GM21737 (cell line): ENCODE data around the gene TBK1.

ENCODE experiments used
- ATAC-seq: cut with Tn5 transposase; IDR thresholded peaks from one replicate; pipeline ENCODE4 v1.9.1; 2021; ENCODE audit warnings: mild to moderate bottlenecking, moderate library complexity; ENCODE audit not compliant: unreplicated experiment

Gene TBK1

DNA sequence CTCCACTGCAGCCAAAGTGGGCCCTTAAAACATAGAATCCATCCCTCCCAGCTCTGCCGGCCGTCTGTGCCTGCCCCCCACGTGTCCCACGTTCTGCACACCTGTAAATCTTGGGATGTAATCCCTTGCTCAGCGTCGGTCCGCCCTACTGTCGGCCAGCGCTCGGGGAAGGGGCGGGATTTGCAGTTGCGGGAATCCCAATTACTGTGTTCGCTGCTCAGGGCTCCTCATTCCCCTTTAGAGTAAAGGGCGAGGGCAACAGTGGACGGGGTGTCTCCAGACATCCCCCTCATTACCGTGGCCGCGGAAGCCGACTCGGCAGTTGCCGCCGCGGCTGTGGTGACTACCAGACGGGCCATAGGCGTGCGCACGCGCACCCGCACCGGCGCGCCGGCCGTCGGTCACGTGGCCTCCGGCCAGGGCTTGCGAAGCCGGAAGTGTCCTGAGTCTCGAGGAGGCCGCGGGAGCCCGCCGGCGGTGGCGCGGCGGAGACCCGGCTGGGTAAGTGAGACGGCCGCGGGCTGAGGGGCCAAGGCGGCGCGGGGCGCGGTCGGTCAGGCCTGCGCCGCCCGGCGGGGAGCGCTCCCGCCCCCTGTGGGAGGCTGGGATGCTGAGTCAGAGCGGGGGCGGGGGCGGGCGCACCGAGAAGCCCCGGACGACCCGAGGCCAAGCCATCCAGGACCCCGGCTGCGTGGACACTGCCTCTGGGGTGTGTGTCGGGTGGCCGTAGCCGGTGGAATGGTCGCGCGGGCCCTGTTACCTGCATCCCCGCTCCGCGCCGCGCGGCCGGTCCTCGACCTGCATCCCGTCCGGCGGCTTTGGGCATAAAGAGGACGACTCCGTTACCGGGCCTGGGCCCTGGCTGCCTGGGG, at the start of gene TBK1:
TBK1 (plus strand) TSS at position 434 of the 872 bp plus-strand sequence. CDS start 3,751 bp downstream, outside the sequence.
- peak; percentile 91 for ATAC-seq

DNA sequence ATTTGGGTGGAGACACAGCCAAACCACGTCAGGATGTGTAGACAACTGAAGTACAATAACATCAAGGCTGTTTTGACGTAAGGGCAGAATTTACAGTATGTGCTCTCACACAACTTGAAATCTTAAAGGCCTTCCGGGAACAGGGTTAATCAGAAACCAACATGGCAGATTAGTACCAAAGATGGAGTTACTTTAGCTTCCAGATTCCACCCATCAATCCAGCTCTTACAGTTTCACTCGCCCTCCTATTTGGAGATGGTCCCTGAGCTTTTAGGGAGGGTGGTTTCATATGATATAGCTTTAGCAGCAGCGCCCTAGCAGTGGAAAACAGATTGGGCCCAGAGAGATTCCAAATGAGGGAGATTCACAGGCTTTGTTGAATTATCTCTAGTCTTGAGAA, 49.7 kb upstream of the TBK1 start:
- ATAC-seq, result no peak

DNA sequence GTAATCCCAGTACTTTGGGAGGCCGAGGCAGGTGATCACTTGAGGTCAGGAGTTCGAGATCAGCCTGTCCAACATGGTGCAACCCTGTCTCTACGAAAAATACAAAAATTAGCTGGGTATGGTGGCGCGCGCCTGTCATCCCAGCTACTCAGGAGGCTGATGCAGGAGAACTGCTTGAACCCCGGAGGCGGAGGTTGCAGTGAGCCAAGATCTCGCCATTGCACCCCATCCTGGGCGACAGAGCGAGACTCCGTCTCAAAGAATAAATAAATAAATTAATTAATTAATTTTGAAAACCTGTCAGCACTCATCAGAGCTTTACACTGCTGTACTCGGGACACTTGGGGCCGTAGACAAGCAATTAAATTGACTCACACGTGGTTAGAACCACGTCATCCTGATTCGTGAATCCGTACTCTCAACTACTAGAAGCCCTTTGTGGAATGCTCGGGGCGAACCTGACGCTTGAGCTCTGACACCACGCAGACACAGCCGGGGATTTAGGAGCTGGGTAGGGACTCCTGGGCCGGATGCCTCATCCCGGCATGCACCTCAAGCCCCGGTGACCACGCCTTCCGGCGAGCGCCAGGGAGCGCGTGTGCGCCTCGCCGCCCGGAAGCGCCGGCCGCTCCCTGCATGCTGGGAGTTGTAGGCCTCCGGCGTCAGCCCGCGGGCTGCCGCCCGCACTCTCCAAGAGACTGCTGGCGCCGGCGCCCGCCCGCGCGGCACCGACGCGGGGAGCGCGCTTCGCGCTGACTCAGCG, 48.0 kb upstream of the TBK1 start, which contains the start of gene XPOT:
XPOT (plus strand) TSS at position 686 of the 763 bp plus-strand sequence. CDS start 5,644 bp downstream, outside the sequence.
- peak; percentile 95 for ATAC-seq

DNA sequence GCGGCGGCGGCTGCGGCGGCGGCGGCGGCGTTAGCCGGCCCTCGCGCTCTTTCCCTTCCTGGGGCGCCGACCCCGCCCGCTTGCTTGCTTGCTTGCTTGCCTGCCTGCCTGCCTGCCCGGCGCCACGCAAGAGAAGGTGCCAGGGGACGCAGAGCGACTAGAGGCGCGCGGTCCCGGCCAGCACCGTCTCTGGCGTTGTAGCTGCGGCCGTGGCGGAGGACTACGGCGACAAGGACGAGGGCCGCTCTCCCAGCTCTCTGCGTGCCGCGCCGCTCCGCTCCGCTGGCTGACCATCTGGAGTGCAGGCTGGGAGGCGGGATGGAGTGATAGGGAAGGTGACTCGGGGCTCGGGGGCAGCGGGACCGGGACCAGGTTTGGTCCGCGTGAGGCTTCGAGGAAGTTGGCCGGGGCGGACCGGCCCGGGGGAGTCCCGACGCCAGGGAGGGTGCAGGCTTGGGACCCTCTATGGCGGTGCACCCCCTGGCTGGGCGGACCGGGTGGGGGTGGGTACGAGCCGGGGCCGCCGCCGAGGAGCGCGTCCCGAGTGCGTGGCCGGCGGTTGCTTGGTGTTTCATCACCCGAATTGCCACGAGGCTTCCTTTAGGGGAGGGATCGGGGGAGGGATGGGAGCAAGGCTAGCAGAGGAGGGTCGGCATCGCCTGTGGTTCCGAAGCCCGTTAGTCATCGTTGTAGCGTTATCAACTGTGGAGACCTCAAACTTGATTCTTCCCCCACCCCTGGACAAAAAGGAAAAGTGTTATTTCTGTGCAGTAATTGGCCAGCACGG, 47.3 kb upstream of the TBK1 start:
- ATAC-seq, result peak; percentile 2

DNA sequence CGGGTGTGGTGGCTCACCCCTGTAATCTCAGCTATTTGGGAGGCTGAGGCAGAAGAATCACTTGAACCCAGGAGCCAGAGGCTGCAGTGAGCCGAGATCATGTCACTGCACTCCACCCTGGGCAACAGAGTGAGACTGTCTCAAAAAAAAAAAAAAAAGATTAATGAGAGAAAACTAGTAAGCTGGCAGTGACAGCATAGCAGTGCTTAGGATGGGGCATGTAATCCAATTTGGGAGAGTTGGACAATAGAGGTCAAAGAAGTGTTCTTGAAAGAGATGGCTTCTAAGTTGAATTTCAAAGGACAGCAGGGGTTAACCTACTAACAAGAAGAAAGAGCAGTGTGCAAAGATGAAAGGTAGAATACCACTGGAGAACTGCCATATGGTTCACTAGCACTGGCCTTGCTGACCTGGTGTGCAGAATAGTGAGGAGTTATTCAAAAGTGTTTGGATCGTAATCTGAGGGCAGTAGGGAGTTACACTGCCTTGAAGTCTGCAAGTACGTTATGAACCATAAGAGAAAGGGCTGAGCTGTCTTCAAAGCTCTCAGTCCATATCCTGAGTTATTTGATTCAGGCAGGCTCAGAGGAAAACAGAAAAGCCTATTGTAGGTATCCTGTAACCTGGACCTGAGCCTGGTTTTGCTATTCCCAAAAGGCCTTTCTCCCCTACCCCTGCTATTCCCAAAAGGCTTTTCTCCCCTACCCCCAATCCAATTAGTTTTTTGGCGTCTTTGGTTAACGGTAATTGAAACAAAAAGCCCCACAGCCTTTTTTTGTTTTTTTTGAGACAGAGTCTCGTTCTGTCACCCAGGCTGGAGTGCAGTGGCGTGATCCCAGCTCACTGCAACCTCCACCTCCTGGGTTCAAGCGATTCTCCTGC, 44.3 kb upstream of the TBK1 start:
- no peak for ATAC-seq

DNA sequence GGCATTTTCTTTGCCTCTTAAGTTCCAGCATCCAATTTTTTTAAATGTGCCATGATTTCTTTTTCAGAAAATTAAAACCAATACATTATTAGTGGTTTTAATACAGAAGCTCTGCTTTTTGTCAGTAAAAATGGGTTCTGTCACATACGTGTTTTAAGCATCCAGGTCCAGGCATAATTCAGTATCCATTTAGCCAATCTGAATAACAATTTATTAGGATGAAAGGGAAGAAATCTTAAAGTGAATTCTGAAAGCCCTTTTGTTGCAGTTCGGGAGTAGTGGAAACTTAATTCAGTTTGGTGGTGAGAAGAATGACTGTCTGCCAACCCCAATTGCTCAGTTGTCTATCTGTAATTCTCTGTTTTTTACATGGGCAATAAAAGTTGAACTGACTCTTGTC, 40.5 kb upstream of the TBK1 start:
- no peak for ATAC-seq

DNA sequence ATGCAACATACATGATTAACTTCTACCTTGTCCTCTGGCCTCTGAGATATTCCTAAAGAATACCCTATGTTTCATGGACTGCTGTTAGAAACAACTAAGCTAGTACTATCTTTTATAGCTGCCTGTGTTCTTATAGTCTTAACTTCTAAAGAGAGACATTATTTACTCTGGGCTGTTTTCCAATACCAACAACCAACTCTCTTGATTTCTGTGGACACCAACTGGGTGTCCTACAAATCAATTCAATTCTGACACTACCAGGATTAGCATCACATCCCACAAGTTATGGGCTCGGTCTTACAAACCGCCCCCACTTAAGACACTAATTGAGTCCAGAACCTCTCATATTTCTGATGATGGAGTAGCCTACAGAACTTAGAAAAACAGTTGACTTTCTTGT, 39.5 kb upstream of the TBK1 start:
- ATAC-seq, result no peak

DNA sequence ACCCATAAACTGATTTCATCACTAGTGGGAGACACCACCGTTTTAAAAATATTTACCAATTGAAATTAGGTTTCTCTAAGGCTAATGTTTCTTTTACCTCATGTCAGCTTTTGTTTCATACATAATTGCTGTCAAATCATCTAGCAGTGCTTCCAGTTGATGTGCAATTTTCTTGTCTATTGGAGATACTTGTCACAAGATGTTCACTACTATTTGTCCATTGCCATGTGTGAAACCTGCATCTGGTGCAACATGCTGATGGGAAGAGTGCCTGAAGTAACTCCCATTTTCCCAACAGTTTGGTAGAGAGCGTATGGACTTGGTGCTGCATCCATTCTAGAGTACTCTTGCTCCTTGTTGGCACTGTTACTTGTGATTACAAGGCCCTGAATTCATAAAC, 38.0 kb upstream of the TBK1 start:
- no peak for ATAC-seq

DNA sequence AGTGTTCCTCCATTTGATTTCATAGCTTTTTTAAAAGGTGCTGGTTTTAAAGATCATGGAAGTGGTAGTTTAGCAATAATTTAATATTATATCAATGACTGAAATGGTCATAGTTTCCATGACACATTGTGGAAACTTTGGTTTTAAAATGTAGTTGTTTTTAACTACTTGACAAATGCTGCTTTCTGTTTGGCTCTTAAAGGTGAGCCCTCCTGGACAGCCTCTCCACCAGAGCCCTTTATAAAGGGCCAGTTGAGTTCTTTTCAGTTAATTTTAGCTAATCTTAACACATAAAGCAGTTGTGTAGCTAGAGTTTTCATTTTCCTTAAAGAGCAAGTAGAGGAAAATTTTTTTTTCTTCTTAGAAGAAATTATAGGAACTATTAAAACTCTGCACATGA, 33.7 kb upstream of the TBK1 start:
- ATAC-seq, result no peak

DNA sequence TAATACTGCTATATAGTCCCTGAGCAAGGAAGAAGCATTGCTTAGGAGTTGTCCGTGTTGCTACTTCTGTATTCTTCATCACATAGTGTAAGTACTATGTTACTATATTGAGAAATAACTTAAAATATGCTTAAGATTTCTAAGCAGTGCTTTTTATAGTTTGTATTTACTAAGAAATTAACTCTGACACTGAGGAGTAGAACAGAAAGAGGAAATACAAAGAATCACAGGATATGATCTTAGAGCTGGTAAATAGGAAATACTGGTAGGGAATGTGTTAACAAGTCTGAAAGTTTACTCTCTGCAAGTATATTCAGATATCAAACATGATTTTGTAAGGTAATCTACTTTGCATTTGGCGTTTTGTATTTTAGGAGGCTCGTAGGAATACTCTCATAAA, 32.2 kb upstream of the TBK1 start:
- no peak for ATAC-seq

DNA sequence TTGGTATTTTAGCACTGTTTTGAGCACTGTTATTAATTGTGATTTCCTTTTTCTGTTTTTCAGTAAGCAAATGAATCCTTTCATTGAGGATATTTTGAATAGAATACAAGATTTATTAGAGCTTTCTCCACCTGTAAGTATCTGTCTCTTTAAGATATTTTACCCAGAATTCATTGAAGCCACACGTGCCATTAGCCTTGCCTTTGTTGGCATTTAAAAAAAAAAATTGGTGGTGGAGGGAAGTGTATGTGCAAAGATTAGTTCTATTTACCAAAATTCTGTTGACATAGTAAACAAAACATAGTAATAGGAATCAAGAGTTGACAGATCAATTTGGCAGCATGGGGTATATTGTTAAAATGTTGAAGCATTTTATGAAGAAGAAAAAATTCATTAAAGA, 23.9 kb upstream of the TBK1 start:
- ATAC-seq, result no peak

DNA sequence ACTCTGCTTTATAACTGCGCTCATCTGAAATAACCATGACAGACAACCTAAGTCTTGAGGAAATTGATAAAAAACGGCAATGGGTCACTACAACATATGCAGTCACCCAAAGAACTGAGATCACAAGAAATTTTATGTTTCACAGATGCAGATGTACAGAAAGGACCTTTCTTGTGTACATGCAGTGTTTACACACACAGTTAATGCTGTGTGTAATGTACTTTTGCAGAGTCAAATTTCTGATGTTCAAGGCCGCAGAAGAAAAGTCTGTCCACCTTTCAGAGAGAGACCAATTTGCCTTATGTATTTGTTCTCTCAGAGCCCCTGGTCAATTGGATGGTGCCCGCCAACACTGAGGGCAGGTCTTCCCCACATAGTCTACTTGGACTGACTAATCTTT, 23.0 kb upstream of the TBK1 start:
- no peak for ATAC-seq

DNA sequence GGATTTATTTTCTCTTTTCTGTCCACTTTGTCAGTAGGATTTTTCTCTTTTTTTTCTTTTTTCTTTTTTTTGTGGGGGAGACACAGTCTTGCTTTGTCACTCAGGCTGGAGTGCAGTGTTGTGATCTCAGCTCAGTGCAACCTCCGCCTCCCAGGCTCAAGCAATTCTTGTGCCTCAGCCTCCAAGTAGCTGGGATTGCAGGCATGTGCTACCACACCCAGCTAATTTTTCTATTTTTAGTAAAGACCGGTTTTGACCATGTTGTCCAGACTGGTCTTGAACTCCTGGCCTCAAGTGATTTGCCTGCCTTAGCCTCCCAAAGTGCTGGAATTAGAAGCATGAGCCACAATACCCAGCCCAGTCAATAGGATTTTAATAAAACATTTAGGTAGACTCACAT, 21.0 kb upstream of the TBK1 start:
- ATAC-seq, result no peak

DNA sequence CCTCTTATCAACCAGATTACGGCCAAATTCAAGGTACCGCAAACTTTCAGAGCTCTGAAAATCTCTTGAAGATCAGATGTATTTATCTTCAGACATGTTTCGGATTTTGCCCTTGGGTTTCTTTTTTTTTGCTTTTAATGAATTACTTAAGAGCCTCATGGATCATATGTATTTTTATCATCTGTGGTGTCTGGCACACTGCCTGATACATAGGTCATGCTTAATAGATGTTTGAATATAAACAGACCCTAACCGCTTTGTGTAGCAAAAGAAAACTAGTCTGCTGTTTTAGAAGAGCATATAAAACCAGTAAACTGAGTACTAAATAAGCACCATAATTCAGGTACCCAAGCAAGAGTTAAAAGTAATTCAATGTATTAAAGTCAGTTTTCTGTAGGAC, 20.1 kb upstream of the TBK1 start:
- no peak for ATAC-seq

DNA sequence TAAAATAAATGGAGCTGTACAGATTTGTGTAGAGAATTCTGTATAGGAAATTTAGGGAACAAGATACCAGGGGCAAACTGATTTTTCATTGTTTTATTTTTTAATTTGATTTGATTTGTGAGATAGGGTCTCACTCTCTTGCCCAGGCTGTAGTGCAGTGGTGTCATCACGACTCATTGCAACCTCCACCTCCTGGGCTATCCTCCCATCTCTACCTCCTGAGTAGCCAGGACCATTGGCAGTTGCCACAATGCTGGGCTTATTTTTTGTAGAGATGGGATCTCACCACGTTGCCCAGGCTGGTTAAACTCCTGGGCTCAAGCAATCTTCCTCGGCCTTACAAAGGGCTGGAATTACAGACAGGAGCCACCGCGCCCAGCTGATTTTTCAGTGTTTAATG, 18.0 kb upstream of the TBK1 start:
- ATAC-seq, result no peak

DNA sequence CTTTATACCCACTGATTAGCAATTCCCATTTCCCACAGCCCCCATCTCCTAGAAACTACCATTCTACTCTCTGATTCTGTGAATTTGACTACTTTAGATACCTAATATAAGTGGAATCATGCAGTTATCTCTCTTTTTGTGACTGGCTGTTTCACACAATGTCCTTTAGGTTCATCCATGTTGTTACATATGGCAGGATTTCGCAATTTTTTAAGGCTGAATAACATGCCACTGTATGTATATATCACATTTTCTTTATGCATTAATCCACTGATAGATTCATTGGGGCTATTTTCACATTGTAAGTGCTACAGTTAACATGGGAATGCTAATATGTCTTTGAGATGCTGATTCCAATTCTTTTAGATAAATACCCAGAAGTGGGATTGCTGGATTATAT, 11.8 kb upstream of the TBK1 start:
- ATAC-seq, result no peak

DNA sequence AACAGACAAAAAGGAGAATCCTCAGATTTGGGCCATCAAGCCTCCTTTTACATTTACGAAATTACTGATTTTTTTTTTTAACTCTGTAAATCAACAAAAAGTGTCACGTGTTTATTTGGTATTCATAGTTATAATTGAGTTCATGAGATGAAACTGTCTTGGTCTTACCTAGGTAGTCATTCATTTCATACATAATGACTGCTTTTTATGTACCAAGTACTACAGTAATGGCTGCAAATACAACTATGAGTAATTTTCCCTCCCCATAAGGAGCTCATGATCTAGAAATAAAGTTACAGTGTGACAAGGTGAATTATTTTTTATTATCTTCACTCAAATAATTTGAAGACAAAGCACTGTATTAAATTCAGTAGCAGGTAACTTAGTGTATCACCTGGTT, 6.4 kb upstream of the TBK1 start:
- ATAC-seq, result no peak

DNA sequence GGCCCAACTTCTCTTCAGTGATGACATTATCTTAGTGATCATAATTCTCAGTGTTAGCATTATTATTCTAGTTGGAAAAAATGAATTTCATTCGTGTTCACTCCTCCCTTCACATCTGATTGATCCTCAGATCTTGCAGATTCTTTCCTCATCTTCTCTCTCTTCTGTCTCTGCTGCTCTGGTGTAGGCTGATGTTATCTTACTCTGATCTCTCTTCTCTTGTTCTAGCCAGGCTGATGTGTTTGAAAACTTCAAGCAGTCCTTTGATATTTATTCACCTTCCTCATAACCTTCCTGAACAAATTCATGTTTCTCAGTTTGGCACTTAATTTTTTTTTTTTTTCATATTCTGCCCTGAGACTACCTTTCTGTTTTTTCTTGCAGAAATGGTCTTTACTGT, 5.6 kb upstream of the TBK1 start:
- ATAC-seq, result no peak

DNA sequence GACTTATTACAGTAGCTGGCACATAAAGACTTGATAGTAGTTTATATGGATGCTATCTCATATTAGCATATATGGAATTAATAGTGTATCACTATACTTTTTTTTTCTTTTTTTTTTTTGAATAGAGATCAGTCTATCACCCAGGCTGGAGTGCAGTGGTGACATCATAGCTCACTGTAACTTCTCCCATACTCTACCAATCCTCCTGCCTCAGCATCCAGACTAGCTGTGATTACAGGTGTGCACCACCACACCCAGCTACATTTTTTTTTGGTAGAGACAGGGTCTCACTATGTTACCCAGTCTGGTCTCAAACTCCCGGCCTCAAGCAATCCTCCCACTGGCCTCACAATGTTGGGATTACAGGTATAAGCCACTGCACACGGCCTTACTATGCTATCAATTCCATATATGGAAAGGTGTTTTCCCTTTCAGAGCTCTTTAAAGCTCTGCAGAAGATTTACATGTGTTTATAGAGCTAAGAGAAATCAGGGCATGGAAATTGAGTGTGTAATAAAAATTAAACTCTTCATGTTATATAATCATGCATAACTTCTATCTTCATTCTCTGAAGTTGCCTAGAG, 1.8 kb upstream of the TBK1 start:
- no peak for ATAC-seq
